Fibroblast of skin of scalp (primary cell): ENCODE measurements around the gene PTN.
"Not testable (repeated sequence)": the region's sequence is repeated elsewhere in the genome, so short reads cannot be mapped to it uniquely, and the experiment has no call there.

Experiments used
- DNase-seq: peaks from one replicate; pipeline ENCODE4 v3.0.0-alpha.2; 2013

Gene PTN

GRCh38 chr7:137324796-137325696, 18.5 kb downstream of the PTN start:
- no peak for DNase-seq

GRCh38 chr7:137316648-137317353, 26.7 kb downstream of the PTN start:
- no peak for DNase-seq

GRCh38 chr7:137313201-137313600, 30.3 kb downstream of the PTN start:
- DNase-seq = peak; percentile 29

DNA sequence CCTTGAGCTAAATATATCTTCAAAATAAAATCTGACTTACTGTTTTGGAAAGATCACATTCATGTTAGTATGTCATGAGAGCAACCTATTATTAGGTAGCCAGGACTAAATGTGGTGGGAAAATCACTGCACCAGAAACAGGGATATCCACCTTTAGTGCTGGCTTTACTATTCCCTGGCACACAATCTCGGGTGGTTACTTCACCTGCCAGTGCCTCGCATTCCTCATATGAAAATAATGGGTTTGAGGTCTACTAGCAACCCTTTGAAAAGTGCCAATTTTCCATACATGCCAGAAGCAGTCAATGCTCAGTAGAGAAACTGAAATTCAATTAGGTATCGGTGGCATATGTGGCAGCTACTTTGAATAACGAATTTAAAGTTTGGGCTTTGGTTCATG, 36.8 kb downstream of the PTN start:
- DNase-seq = no peak

GRCh38 chr7:137305901-137306621, 37.5 kb downstream of the PTN start:
- peak; percentile 15 for DNase-seq

DNA sequence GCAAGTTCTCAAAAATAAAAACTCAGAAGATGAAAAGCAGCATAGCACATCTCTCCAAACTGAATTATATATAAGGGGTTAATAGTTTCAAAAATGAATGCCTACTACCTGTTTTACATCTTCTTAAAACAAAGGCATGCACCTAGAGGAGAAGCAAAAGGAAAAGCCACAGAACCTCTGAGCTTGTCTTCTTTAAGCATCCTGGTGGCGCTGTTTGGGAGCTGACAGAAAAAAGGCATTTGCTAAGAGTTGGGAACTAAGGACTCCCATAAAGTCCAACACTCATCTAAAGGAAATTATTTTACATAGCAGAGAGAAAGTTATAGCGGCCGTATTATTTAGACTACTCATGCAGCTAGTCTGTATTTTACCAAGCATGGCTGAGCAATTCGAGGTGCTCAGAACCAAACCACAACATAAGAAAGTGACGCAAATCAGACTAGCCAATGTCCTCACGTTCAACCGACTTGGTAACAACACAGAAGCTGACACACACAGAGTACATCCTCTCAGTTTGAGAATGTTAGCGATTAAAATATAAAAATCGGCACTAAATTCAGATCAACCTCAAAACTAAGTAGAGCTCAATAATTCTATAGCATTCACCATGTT, 38.8 kb downstream of the PTN start:
- no peak for DNase-seq

GRCh38 chr7:137304165-137304564, 39.4 kb downstream of the PTN start:
- no peak for DNase-seq

GRCh38 chr7:137302081-137302480, 41.5 kb downstream of the PTN start:
- DNase-seq = no peak

DNA sequence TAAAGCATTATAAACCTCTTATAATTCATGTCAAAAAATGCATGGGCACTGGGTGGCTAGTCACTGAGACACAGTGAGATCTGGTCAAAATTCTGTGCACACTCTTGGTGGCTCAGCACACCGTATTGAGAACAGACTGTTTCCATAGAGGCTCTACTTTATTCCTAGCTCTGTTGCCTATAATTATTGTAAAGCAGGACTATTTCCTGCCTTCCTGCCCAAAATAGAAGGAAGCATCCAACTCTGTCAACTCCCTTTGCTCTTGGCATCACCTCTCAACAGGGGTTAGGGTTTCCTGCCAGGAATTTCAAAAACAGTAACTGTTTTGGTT, 45.1 kb downstream of the PTN start:
- no peak for DNase-seq

DNA sequence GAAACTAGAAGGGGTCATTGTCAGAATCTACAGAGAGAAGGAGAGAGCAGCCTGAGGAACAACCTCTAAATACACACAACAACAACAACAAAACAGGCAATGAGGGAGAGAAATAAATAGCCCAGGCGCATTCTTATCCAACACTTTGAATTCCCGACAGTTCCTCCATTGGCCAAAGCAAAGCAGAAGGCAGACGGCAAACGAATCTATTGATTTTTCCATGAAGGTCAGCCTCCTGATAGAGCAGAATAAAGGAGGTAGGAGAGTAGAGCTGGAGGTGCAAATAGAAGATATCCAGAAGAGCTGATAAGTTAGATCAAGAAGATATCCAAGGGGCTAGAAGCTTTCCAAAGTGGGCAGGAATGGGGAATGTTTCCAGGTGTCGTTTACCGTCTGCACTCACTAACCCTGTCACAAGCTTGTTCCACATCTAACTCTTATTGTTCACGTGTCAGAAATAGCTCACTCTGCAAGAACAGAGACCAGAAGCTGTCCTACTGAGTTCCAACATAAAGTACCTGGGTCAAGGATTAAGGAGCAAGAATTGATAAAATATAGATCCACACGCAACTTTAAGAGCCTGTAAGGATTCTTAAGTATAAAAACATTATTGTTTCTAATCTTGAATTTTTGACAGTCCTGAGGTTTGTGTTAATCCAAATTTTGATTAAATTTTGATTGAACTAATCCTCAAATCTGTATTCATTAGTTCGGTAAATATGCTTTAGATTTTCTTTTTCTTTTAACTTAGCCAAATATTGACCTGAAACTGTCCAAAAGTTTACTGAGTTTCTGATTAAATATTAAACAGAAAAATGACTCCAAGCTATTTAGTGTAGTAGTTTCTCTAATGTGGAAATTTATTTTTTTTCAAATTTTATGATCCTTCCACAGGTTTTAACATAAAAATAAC, 45.7 kb downstream of the PTN start:
- no peak for DNase-seq

DNA sequence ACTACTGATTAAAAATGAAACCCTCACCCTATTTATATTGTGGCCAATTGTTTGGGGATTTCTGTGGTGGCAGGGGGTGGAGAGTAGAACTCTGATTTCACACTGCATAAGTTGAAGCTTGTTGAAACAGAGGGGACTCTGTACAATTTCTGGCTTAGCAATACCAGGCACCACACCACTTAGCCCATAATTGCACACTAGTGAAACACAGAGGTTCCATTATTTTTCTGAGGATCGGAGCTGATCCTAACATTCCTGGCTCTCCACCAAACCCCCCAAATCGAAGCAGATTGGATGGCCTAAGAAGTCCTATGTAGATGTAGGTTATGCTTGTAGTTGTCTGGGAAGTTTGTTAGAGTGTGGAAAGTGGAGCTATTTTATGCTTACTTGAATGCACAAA, 47.0 kb downstream of the PTN start:
- no peak for DNase-seq

DNA sequence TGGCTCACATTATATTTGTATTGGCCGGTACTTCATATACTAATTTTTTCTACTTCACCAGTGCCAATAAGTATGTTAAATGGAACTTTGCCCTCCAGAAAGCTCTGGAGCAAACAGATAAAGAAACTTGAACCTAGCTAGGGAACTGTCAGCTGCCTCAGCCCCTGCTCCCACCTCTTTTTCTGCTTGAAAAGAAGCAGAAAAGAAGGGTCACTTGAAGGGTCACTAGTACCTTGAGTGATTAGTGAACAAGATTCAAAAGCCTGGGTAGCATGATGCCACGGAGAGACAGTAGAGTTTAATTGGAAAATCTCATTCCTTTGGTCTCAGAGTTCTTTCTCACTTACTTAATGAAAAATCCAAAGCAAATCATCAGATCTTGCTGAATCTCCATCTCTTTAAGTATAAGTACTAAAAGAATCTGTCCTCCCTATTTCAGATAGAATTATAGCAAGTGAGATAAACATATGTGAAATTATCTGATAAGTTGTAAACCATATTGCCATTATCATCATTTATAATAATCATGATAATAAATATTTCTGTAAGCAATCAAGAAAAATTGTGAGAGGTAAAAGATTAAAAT, 47.7 kb downstream of the PTN start:
- DNase-seq = no peak

GRCh38 chr7:137289101-137289500, 54.4 kb downstream of the PTN start:
- no peak for DNase-seq

DNA sequence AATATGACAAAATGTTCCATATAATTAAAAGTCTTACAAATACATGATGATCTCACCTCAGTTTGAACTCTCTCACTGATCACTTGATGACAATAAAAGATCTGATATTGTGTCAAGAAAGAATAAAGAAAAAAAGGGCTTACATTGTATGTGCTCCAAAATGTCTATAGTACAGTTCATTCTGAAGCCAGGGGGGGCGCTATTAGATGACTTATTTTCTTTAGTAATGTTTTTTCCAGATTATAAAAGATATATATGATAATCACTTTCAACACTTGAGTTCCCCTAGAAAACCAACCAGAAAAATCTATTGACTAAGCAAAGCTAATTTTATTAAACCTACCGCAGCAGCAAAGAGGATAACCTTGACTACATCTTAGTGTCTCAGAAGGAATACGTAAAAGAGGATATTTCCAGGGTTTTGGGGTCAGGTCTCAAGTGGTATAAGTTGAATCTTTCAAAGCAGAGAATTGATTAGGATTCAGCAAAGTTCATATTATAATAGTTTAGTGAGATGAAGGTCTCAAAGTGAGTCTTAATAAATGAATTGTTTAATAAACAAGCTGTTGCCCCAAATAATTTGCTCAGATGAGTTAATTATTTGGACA, 55.8 kb downstream of the PTN start:
- no peak for DNase-seq

GRCh38 chr7:137283153-137283552, 60.4 kb downstream of the PTN start:
- DNase-seq = no peak

- DNase-seq = peak; percentile 18
Measured at GRCh38 chr7:137282043-137282442, 61.5 kb downstream of the PTN start.

DNA sequence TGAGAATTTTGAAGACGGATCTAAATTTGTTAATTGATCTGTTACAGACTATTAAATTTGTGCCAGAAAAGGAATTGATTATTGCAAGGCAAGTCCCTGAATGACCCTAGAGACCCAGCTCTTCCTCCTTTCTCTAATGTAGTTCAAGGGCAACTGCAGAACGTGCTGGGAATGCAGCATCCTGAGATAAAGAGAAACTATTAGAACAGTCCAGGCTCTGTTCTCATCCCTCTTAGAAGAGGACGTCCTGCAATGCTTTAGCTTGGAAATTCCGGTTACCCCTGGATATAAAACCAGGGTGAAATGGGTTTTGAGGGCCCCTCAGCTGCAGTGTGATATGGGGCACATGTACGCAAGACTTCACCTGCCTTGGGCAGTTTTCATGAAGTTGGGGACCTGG, 67.3 kb downstream of the PTN start:
- DNase-seq = no peak

DNA sequence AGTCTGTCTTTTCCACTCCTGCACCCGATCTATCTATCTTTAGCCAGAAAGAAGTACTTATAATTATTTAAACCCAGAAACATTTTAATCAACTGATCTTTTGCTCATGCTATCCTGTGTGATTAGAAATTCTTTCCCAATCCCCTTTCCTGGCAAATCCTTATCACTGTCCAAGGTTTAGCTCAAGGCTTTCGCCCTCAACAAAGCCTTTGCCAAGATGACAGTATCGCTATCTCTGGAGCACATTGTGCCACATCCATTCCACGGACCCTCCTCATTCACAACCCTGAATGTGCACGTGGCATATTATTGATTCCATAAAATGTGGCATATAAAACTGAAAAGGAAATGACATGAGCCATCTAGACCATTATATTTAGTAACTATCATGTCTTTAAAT, 71.3 kb downstream of the PTN start:
- no peak for DNase-seq

DNA sequence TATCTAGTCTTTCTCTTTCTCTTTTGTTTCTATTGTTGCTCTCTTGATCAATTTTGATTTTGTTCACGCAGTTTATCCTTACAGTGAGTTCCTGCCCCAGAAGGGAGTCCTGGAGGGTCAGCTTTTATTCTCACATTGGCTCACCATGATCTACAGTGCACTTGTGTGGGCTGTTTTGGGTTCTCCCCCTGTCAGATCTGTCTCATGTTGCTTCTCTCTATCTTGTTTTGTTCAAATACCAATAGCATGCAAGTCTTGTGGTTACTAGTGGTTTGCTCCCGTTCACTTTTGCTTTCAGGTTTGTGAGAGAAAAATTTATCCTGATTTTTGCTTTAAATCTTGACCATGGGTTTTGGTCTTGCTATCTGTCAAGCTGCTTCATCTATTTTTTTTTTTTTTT, 74.3 kb downstream of the PTN start:
- no peak for DNase-seq

DNA sequence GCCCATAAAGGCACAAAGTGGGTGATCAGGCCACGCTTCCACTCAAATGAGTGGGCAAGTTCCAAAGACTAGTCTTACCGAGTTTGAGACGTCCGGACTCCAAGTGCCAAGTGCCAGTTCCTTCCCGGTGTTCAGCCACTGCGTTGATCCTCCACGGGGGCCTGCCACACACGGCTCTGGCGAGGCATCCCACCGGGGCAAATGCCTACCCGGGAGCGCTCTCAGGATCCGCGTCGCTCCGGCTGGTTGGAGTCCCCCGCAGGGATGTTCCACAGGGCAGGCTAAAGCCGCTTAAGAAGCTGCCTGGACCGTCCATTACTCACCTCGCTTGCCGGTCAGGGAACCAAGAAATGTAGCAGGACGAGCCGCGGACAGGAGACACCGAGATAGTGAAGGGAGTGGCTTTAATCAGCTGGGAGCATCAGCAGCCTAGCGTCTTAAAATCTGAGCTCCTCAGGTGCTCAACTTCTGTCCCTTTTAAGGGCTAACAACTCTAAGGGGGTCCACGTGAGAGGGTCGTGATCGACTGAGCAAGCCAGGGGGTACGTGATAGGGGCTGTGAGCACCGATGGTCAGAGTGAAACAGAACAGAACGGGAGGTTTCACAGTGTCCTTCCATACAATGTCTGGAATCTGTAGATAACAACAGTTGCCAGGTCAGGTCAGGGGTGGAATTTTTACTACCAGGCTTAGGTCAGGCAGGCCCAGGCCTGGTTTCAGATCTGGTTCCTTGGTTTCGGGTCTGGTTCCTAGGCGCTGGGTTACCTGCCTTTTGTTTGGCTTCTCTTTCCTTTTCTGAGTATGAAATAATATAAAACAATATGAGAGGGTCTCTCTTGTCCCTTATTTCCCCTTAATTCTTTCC, 75.3 kb downstream of the PTN start:
- DNase-seq = not testable (repeated sequence)
